ENCODE results near the gene DCLK1.

DCLK1 gene

GRCh38 chr13:35945368-35945767 is 185.8 kb downstream of the DCLK1 start:
- TF ChIP-seq CTCF (IDR thresholded peaks at IDR 0.05; ENCODE audit: borderline replicate concordance, insufficient read depth, low read depth, low read length), result no peak

GRCh38 chr13:35941374-35941773 is 189.8 kb downstream of the DCLK1 start:
- H3K4me3 ChIP-seq (ENCODE audit: low read depth, low read length), result no peak overlapping the region
- TF ChIP-seq CTCF (IDR thresholded peaks at IDR 0.05; ENCODE audit: borderline replicate concordance, insufficient read depth, low read depth, low read length), result no peak

More at GRCh38 chr13:35945368-35945767, 185.8 kb downstream of the DCLK1 start:
- H3K4me3 ChIP-seq (ENCODE audit: low read depth, low read length), result no peak overlapping the region

GRCh38 chr13:35940734-35941133 is 190.4 kb downstream of the DCLK1 start:
- TF ChIP-seq CTCF (IDR thresholded peaks at IDR 0.05; ENCODE audit: borderline replicate concordance, insufficient read depth, low read depth, low read length), result no peak
- no peak overlapping the region for H3K4me3 ChIP-seq (ENCODE audit: low read depth, low read length)

GRCh38 chr13:35936246-35936978 is 194.8 kb downstream of the DCLK1 start:
- TF ChIP-seq CTCF (IDR thresholded peaks at IDR 0.05; ENCODE audit: borderline replicate concordance, insufficient read depth, low read depth, low read length), result no peak
- no peak overlapping the region for H3K4me3 ChIP-seq (ENCODE audit: low read depth, low read length)

- no peak for TF ChIP-seq CTCF (IDR thresholded peaks at IDR 0.05; ENCODE audit: borderline replicate concordance, insufficient read depth, low read depth, low read length)
- no peak overlapping the region for H3K4me3 ChIP-seq (ENCODE audit: low read depth, low read length)
Observed at GRCh38 chr13:35930665-35931631, 200.2 kb downstream of the DCLK1 start.

- no peak overlapping the region for H3K4me3 ChIP-seq (ENCODE audit: low read depth, low read length)
- TF ChIP-seq CTCF (IDR thresholded peaks at IDR 0.05; ENCODE audit: borderline replicate concordance, insufficient read depth, low read depth, low read length), result no peak
Observed at GRCh38 chr13:35927567-35928021, 203.6 kb downstream of the DCLK1 start.
